ENCODE results near the gene VPS37D.

DNA sequence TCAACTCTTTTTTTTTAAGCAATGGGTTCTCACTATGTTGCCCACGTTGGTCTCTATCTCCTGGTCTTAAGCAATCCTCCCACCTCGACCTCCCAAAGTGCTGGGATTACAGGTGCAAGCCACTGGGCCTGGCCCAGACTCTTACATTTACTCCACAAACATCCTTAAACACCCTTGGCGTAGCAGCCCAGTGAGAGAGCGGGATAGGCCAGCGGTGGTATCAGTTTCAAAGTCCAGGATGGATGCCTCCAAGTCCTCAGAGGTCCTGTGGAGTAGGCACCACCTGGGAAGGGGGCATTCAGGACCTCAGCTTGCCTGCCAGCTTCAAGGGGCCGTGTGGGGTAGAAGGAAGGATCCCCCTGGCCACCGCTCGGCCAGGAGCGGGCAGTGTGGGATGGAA, 18.1 kb upstream of the VPS37D start:
- TF ChIP-seq NFIC (IDR thresholded peaks at IDR 0.05) (no peak), EP300 (IDR thresholded peaks at IDR 0.05; ENCODE audit: borderline replicate concordance) (no peak), CEBPB (IDR thresholded peaks at IDR 0.05) (no peak)
- TF ChIP-seq, protein P1, sequence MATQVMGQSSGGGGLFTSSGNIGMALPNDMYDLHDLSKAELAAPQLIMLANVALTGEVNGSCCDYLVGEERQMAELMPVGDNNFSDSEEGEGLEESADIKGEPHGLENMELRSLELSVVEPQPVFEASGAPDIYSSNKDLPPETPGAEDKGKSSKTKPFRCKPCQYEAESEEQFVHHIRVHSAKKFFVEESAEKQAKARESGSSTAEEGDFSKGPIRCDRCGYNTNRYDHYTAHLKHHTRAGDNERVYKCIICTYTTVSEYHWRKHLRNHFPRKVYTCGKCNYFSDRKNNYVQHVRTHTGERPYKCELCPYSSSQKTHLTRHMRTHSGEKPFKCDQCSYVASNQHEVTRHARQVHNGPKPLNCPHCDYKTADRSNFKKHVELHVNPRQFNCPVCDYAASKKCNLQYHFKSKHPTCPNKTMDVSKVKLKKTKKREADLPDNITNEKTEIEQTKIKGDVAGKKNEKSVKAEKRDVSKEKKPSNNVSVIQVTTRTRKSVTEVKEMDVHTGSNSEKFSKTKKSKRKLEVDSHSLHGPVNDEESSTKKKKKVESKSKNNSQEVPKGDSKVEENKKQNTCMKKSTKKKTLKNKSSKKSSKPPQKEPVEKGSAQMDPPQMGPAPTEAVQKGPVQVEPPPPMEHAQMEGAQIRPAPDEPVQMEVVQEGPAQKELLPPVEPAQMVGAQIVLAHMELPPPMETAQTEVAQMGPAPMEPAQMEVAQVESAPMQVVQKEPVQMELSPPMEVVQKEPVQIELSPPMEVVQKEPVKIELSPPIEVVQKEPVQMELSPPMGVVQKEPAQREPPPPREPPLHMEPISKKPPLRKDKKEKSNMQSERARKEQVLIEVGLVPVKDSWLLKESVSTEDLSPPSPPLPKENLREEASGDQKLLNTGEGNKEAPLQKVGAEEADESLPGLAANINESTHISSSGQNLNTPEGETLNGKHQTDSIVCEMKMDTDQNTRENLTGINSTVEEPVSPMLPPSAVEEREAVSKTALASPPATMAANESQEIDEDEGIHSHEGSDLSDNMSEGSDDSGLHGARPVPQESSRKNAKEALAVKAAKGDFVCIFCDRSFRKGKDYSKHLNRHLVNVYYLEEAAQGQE (IDR thresholded peaks at IDR 0.05; ENCODE audit: low read depth) = no peak

All from Ishikawa (cell line).